HepG2 (cell line): ENCODE results near the gene DGUOK. TPM values are rescaled to one million over a fixed set of nuclear protein-coding genes. Genes with fewer than 3 reads are reported as not detected.

Experiments used
- AHR ChIP-seq: IDR thresholded peaks from 2 replicates; pipeline ENCODE4 v1.6.1; 2018; ENCODE audit warnings: missing genetic modification reagents, missing compliant biosample characterization
- CBX5 ChIP-seq: sonication (generic); formaldehyde crosslinking; IDR thresholded peaks from 2 replicates; pipeline ENCODE4 v1.4.0; 2020; ENCODE audit warnings: missing genetic modification reagents, borderline replicate concordance
- FOXA3 ChIP-seq: IDR thresholded peaks from 2 replicates; pipeline ENCODE4 v1.6.1; 2016; ENCODE audit warnings: missing genetic modification reagents, missing compliant biosample characterization
- FOXK1 ChIP-seq: sonication (generic); formaldehyde crosslinking; IDR thresholded peaks from 2 replicates; pipeline ENCODE4 v1.4.0; 2020; ENCODE audit warnings: low read depth, missing genetic modification reagents, borderline replicate concordance
- JDP2 ChIP-seq: sonication (generic); formaldehyde crosslinking; IDR thresholded peaks from 2 replicates; pipeline ENCODE4 v1.8.1; 2022; ENCODE audit warnings: missing genetic modification reagents, borderline replicate concordance
- MAFF ChIP-seq: IDR thresholded peaks from 2 replicates; pipeline ENCODE4 v1.6.1; 2011; ENCODE audit warnings: low read depth, low read length, improper control_type of control experiment
- MZF1 ChIP-seq: sonication (generic); formaldehyde crosslinking; IDR thresholded peaks from 2 replicates; pipeline ENCODE4 v1.8.1; 2023; ENCODE audit warnings: mild to moderate bottlenecking, missing genetic modification reagents, borderline replicate concordance
- NFKB2 ChIP-seq: sonication (generic); formaldehyde crosslinking; IDR thresholded peaks from 2 replicates; pipeline ENCODE4 v1.4.0; 2020; ENCODE audit warnings: missing genetic modification reagents, borderline replicate concordance
- NR2F6 ChIP-seq, 2 experiments: IDR thresholded peaks; 2 replicates each; pipeline ENCODE4 v1.6.1; 2016; ENCODE audit warnings: antibody characterized with exemption in 1 of 2, mild to moderate bottlenecking in 1 of 2
- SP2 ChIP-seq: sonication (generic); formaldehyde crosslinking; IDR thresholded peaks from 2 replicates; pipeline ENCODE4 v1.5.1; 2020; ENCODE audit warnings: mild to moderate bottlenecking, missing genetic modification reagents
- TRIM24 ChIP-seq: sonication (generic); formaldehyde crosslinking; IDR thresholded peaks from 2 replicates; pipeline ENCODE4 v1.8.0; 2022; ENCODE audit warnings: mild to moderate bottlenecking, missing genetic modification reagents
- ZBTB38 ChIP-seq: sonication (generic); formaldehyde crosslinking; IDR thresholded peaks from 2 replicates; pipeline ENCODE4 v1.5.1; 2020; ENCODE audit warnings: mild to moderate bottlenecking, missing genetic modification reagents
- ZFX ChIP-seq: sonication (generic); formaldehyde crosslinking; IDR thresholded peaks from 2 replicates; pipeline ENCODE4 v1.4.0; 2020; ENCODE audit warnings: mild to moderate bottlenecking, low read depth, missing genetic modification reagents, moderate library complexity
- ZNF296 ChIP-seq: sonication (generic); formaldehyde crosslinking; conservative IDR thresholded peaks from 2 replicates; pipeline ENCODE4 v1.5.0; 2020; ENCODE audit warnings: mild to moderate bottlenecking, missing genetic modification reagents
- ZNF30 ChIP-seq: sonication (generic); formaldehyde crosslinking; IDR thresholded peaks from 2 replicates; pipeline ENCODE4 v1.5.0; 2020; ENCODE audit warnings: mild to moderate bottlenecking, missing genetic modification reagents
- ZNF333 ChIP-seq: sonication (generic); formaldehyde crosslinking; IDR thresholded peaks from 2 replicates; pipeline ENCODE4 v1.4.0; 2020; ENCODE audit warnings: mild to moderate bottlenecking, missing genetic modification reagents, borderline replicate concordance
- ZNF44 ChIP-seq: sonication (generic); formaldehyde crosslinking; IDR thresholded peaks from 2 replicates; pipeline ENCODE4 v1.5.1; 2020; ENCODE audit warnings: mild to moderate bottlenecking, missing genetic modification reagents
- ZNF547 ChIP-seq: sonication (generic); formaldehyde crosslinking; IDR thresholded peaks from 2 replicates; pipeline ENCODE4 v1.5.1; 2020; ENCODE audit warnings: mild to moderate bottlenecking, missing genetic modification reagents
- ZNF747 ChIP-seq: sonication (generic); formaldehyde crosslinking; IDR thresholded peaks from 2 replicates; pipeline ENCODE4 v1.8.1; 2023; ENCODE audit warnings: missing genetic modification reagents, mild to moderate bottlenecking, borderline replicate concordance
- ZNF776 ChIP-seq: sonication (generic); formaldehyde crosslinking; IDR thresholded peaks from 2 replicates; pipeline ENCODE4 v1.4.0; 2020; ENCODE audit warnings: mild to moderate bottlenecking, missing genetic modification reagents
- ZSCAN29 ChIP-seq: sonication (generic); formaldehyde crosslinking; conservative IDR thresholded peaks from 2 replicates; pipeline ENCODE4 v1.4.0; 2020; ENCODE audit warnings: mild to moderate bottlenecking, missing genetic modification reagents
- polyA plus RNA-seq, 8 experiments: library from polyadenylated mRNA; depleted of rRNA in 3 of 8; stranded (reverse) in 7 of 8; unstranded in 1 of 8; fragments of >200 nt; fragmentation: Illumina TruSeq in 4 of 8; extraction: Trizol in 4 of 8; gene quantifications; 2 replicates each; pipeline versions ENCODE4 v1.2.1 to v1.2.3, GENCODE V29; 2011 to 2016; ENCODE audit warnings: low read depth in 4 of 8, missing spikeins in 1 of 8, mixed read lengths in 1 of 8; ENCODE audit not compliant: insufficient read depth in 1 of 8
- total RNA-seq, 5 experiments: library from RNA; depleted of rRNA; stranded (reverse); fragments of >200 nt; fragmentation: Illumina TruSeq; extraction: Trizol; gene quantifications; 2 replicates each; pipeline ENCODE4 v1.2.3, GENCODE V29; 2016; ENCODE audit warnings: low read depth in 1 of 5
- TF ChIP-seq, protein P1 (sequence below): sonication (generic); formaldehyde crosslinking; conservative IDR thresholded peaks from 2 replicates; pipeline ENCODE4 v1.5.0; 2020; ENCODE audit warnings: missing genetic modification reagents
- TF ChIP-seq, protein P2 (sequence below): sonication (generic); formaldehyde crosslinking; IDR thresholded peaks from 2 replicates; pipeline ENCODE4 v1.4.0; 2020; ENCODE audit warnings: low read depth, missing genetic modification reagents
- TF ChIP-seq, protein P3 (sequence below): sonication (generic); formaldehyde crosslinking; IDR thresholded peaks from 2 replicates; pipeline ENCODE4 v1.4.0; 2020; ENCODE audit warnings: missing genetic modification reagents

Gene DGUOK
- total and polyA plus RNA-seq, 2 of the 13 experiments (the other 11 are each of a cell fraction or from before 2014, with no cell fraction given) = 105 to 137 TPM

DNA sequence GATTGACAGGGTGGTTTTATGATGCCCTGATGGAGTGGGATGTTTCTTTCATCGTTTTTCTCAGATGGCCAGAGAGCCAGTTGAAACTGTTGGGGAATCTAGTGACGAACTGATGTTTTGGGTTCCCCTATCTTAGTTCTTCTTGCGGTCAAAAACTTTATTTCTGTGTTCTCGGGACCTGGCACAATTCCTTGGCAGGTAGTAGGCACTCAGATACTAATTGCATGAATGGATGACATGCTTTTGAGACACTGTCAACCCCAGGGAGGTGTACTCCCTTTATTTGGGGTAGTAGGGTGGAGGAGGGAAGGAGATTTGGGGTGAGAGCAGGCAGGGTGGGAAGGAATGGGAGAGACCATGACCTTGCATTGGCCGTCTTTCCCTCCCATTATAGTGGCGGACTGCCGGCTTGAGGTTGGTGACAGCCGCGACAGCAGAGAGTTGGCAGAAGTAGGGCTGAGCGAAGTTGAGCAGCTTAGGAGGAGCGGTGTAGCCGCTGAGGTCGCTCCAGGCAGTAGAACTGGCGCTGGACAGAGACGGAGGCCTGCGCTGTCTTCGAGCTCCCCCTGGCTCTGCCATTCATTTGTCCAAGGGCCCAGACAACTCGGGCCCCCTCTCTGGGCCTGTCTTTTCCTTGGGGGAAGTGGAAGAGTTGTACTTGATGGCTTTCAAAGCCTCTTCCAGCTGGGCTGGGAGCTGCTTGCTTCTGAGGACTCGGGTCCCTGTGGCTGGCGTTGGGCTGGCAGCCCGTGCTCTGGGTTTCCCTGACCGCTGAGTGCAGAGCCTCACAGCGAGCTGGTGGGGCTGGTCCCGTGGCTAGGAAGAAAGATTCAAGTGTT is 60.6 kb downstream of the DGUOK start (continued):
- TF ChIP-seq CBX5 (no peak), JDP2 (no peak), FOXK1 (CRISPR knock-in tag) (no peak), FOXA3 (no peak), ZNF747 (CRISPR knock-in tag) (no peak), NFKB2 (CRISPR knock-in tag) (0 out of 2 replicates have a peak, but pooled peaks have one; percentile 6), MAFF (no peak), SP2 (CRISPR knock-in tag) (0 out of 2 replicates have a peak, but pooled peaks have one; percentile 21), ZSCAN29 (CRISPR knock-in tag) (no peak), ZNF30 (CRISPR knock-in tag) (no peak), MZF1 (CRISPR knock-in tag) (no peak), AHR (CRISPR knock-in tag) (no peak), NR2F6 (IDR thresholded peaks at IDR 0.05) (no peak), NR2F6 (CRISPR knock-in tag; IDR thresholded peaks at IDR 0.05) (no peak), ZFX (CRISPR knock-in tag) (peak; percentile 22; the same call in 1 of the 2 replicates), ZNF547 (CRISPR knock-in tag) (no peak), ZNF44 (CRISPR knock-in tag) (no peak), TRIM24 (CRISPR knock-in tag) (no peak), ZBTB38 (CRISPR knock-in tag) (peak; percentile 96), ZNF776 (CRISPR knock-in tag) (no peak), ZNF333 (CRISPR knock-in tag) (no peak), ZNF296 (CRISPR knock-in tag) (no peak)
- TF ChIP-seq, protein P1, sequence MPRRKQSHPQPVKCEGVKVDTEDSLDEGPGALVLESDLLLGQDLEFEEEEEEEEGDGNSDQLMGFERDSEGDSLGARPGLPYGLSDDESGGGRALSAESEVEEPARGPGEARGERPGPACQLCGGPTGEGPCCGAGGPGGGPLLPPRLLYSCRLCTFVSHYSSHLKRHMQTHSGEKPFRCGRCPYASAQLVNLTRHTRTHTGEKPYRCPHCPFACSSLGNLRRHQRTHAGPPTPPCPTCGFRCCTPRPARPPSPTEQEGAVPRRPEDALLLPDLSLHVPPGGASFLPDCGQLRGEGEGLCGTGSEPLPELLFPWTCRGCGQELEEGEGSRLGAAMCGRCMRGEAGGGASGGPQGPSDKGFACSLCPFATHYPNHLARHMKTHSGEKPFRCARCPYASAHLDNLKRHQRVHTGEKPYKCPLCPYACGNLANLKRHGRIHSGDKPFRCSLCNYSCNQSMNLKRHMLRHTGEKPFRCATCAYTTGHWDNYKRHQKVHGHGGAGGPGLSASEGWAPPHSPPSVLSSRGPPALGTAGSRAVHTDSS (CRISPR knock-in tag) = no peak
- TF ChIP-seq, protein P2, sequence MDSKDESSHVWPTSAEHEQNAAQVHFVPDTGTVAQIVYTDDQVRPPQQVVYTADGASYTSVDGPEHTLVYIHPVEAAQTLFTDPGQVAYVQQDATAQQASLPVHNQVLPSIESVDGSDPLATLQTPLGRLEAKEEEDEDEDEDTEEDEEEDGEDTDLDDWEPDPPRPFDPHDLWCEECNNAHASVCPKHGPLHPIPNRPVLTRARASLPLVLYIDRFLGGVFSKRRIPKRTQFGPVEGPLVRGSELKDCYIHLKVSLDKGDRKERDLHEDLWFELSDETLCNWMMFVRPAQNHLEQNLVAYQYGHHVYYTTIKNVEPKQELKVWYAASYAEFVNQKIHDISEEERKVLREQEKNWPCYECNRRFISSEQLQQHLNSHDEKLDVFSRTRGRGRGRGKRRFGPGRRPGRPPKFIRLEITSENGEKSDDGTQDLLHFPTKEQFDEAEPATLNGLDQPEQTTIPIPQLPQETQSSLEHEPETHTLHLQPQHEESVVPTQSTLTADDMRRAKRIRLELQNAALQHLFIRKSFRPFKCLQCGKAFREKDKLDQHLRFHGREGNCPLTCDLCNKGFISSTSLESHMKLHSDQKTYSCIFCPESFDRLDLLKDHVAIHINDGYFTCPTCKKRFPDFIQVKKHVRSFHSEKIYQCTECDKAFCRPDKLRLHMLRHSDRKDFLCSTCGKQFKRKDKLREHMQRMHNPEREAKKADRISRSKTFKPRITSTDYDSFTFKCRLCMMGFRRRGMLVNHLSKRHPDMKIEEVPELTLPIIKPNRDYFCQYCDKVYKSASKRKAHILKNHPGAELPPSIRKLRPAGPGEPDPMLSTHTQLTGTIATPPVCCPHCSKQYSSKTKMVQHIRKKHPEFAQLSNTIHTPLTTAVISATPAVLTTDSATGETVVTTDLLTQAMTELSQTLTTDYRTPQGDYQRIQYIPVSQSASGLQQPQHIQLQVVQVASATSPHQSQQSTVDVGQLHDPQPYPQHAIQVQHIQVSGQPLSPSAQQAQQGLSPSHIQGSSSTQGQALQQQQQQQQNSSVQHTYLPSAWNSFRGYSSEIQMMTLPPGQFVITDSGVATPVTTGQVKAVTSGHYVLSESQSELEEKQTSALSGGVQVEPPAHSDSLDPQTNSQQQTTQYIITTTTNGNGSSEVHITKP = no peak
- TF ChIP-seq, protein P3, sequence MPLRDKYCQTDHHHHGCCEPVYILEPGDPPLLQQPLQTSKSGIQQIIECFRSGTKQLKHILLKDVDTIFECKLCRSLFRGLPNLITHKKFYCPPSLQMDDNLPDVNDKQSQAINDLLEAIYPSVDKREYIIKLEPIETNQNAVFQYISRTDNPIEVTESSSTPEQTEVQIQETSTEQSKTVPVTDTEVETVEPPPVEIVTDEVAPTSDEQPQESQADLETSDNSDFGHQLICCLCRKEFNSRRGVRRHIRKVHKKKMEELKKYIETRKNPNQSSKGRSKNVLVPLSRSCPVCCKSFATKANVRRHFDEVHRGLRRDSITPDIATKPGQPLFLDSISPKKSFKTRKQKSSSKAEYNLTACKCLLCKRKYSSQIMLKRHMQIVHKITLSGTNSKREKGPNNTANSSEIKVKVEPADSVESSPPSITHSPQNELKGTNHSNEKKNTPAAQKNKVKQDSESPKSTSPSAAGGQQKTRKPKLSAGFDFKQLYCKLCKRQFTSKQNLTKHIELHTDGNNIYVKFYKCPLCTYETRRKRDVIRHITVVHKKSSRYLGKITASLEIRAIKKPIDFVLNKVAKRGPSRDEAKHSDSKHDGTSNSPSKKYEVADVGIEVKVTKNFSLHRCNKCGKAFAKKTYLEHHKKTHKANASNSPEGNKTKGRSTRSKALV = no peak
